ENCODE results near the gene SLC35G6.

SLC35G6 gene

GRCh38 chr17:7462474-7463371 is 18.5 kb upstream of the SLC35G6 start:
- no peak for TF ChIP-seq CTCF (IDR thresholded peaks at IDR 0.05; ENCODE audit: low read depth, low read length, missing control alignments)
- no peak overlapping the region for H3K4me3 ChIP-seq (ENCODE audit: low read depth, low read length)
- no peak for DNase-seq (ENCODE audit: low read depth)

- TF ChIP-seq CTCF (IDR thresholded peaks at IDR 0.05; ENCODE audit: low read depth, low read length, missing control alignments): no peak
- H3K4me3 ChIP-seq (ENCODE audit: low read depth, low read length): no peak overlapping the region
- no peak for DNase-seq (ENCODE audit: low read depth)
These were observed 17.8 kb upstream of the SLC35G6 start for GRCh38 chr17:7463372-7463846.

GRCh38 chr17:7464081-7464480 is 17.2 kb upstream of the SLC35G6 start:
- TF ChIP-seq CTCF (IDR thresholded peaks at IDR 0.05; ENCODE audit: low read depth, low read length, missing control alignments): no peak
- no peak for DNase-seq (ENCODE audit: low read depth)
- H3K4me3 ChIP-seq (ENCODE audit: low read depth, low read length): no peak overlapping the region

GRCh38 chr17:7465597-7466275 is 15.5 kb upstream of the SLC35G6 start:
- no peak for DNase-seq (ENCODE audit: low read depth)
- no peak overlapping the region for H3K4me3 ChIP-seq (ENCODE audit: low read depth, low read length)
- no peak for TF ChIP-seq CTCF (IDR thresholded peaks at IDR 0.05; ENCODE audit: low read depth, low read length, missing control alignments)

GRCh38 chr17:7466318-7466638 is 15.0 kb upstream of the SLC35G6 start:
- no peak overlapping the region for H3K4me3 ChIP-seq (ENCODE audit: low read depth, low read length)
- no peak for TF ChIP-seq CTCF (IDR thresholded peaks at IDR 0.05; ENCODE audit: low read depth, low read length, missing control alignments)
- DNase-seq (ENCODE audit: low read depth): no peak

- TF ChIP-seq CTCF (IDR thresholded peaks at IDR 0.05; ENCODE audit: low read depth, low read length, missing control alignments): no peak
- DNase-seq (ENCODE audit: low read depth): no peak
- no peak overlapping the region for H3K4me3 ChIP-seq (ENCODE audit: low read depth, low read length)
These were observed 14.5 kb upstream of the SLC35G6 start for GRCh38 chr17:7466639-7467341.
